ENCODE data around the gene TTC29. TPM values are rescaled to one million over a fixed set of nuclear protein-coding genes. Genes with fewer than 3 reads are reported as not detected.

The TTC29 gene
- total RNA-seq, 4 donors from 2014 or later = not detected

- H3K9me3 ChIP-seq = no peaks in the 10 kb centered on the region
- DNase-seq = no peak
- TF ChIP-seq POLR2A (IDR thresholded peaks at IDR 0.05) (no peak), CTCF (IDR thresholded peaks at IDR 0.05) (no peak)
- no peaks in the 10 kb centered on the region for H3K36me3 ChIP-seq
- H3K27me3 ChIP-seq = no peaks in the 10 kb centered on the region
- H3K4me1 ChIP-seq = no peaks in the 10 kb centered on the region
- intact Hi-C loops (cut with DNase I) = no loop called here
- WGBS, 2 donors = 60 to 71% methylated on average over 2 of the region's 2 CpGs
- no peak overlapping the region for H3K27ac ChIP-seq
- H3K4me3 ChIP-seq = no peak overlapping the region
These were observed 15.0 kb downstream of the TTC29 start for GRCh38 chr4:146930673-146931072.

- H3K4me3 ChIP-seq = no peak overlapping the region
- no peaks in the 10 kb centered on the region for H3K4me1 ChIP-seq
- H3K36me3 ChIP-seq = no peaks in the 10 kb centered on the region
- no peaks in the 10 kb centered on the region for H3K9me3 ChIP-seq
- 58 to 72% methylated on average over 2 of the region's 2 CpGs for WGBS, 2 donors
- peaks cover 0 to 5% (median 0%) of the 10 kb centered on the region in 4 donors for H3K27me3 ChIP-seq
- intact Hi-C loops (cut with DNase I) = no loop called here
- no peak overlapping the region for H3K27ac ChIP-seq
- DNase-seq = no peak
- no peak for TF ChIP-seq CTCF (IDR thresholded peaks at IDR 0.05)
- TF ChIP-seq POLR2A (IDR thresholded peaks at IDR 0.05) = no peak
These were observed 18.0 kb downstream of the TTC29 start for GRCh38 chr4:146927695-146928094.

GRCh38 chr4:146916479-146917076 is 29.1 kb downstream of the TTC29 start:
- no peak for DNase-seq
- TF ChIP-seq CTCF (IDR thresholded peaks at IDR 0.05) (peak in 5 of 6 experiments; percentile 44 to 79 (median 58)), POLR2A (IDR thresholded peaks at IDR 0.05) (no peak)
- Histone ChIP-seq H3K9me3 (no peaks in the 10 kb centered on the region), H3K36me3 (no peaks in the 10 kb centered on the region), H3K27me3 (peaks cover 0 to 7% (median 0%) of the 10 kb centered on the region in 4 donors), H3K27ac (no peak overlapping the region), H3K4me1 (no peaks in the 10 kb centered on the region), H3K4me3 (no peak overlapping the region)
- intact Hi-C loops (cut with DNase I) = loop anchor here (10.0 kb wide), 2 partner anchors 572 to 822 kb away; no protein-coding TSS in a partner anchor

- WGBS, 2 donors = 23 to 32% methylated on average over 1 of the region's 1 CpG
- H3K9me3 ChIP-seq = no peaks in the 10 kb centered on the region
- intact Hi-C loops (cut with DNase I) = loop anchor here (10.0 kb wide), 2 partner anchors 570 to 820 kb away; no protein-coding TSS in a partner anchor
- no peak overlapping the region for H3K4me3 ChIP-seq
- no peaks in the 10 kb centered on the region for H3K36me3 ChIP-seq
- no peak overlapping the region for H3K27ac ChIP-seq
- no peak for TF ChIP-seq CTCF (IDR thresholded peaks at IDR 0.05)
- TF ChIP-seq POLR2A (IDR thresholded peaks at IDR 0.05) = no peak
- H3K4me1 ChIP-seq = no peaks in the 10 kb centered on the region
- peaks cover 0 to 7% (median 0%) of the 10 kb centered on the region in 4 donors for H3K27me3 ChIP-seq
- no peak for DNase-seq
These were observed 30.5 kb downstream of the TTC29 start for GRCh38 chr4:146915132-146915531.

GRCh38 chr4:146900295-146900694 is 45.4 kb downstream of the TTC29 start:
- Histone ChIP-seq H3K9me3 (no peaks in the 10 kb centered on the region), H3K36me3 (no peaks in the 10 kb centered on the region), H3K4me3 (no peak overlapping the region), H3K27ac (no peak overlapping the region), H3K27me3 (peaks cover 0 to 14% (median 0%) of the 10 kb centered on the region in 4 donors), H3K4me1 (no peaks in the 10 kb centered on the region)
- 86 to 90% methylated on average over 5 of the region's 5 CpGs for WGBS, 2 donors
- intact Hi-C loops (cut with DNase I) = no loop called here
- TF ChIP-seq POLR2A (IDR thresholded peaks at IDR 0.05) (no peak), CTCF (IDR thresholded peaks at IDR 0.05) (no peak)
- DNase-seq = no peak

All from esophagus squamous epithelium (tissue), 5 donors.